Natural killer cell (primary cell): Measurements from ENCODE around the gene PTDSS2. TPM values are rescaled to one million over a fixed set of nuclear protein-coding genes. Genes with fewer than 3 reads are reported as not detected.

Experiments
- ATAC-seq, 3 donors: fragments of 150-1000 bp in 2 of 3; fragments of 200-7000 bp in 1 of 3; cut with Tn5 transposase; 1 replicate in 1 of 3; 2 replicates in 2 of 3; pipeline ENCODE4 v1.10.0; 2021; ENCODE audit warnings: mild to moderate bottlenecking in 2 of 3, moderate library complexity in 2 of 3
- DNase-seq, 2 donors: peaks; one replicate each; pipeline versions ENCODE4 v3.0.0 to v3.0.0-alpha.2; 2013 to 2021; ENCODE audit warnings: mixed read lengths in 1 of 2
- H3K27ac ChIP-seq: one replicate; pipeline ENCODE4 v1.5.1; 2013; ENCODE audit warnings: mild to moderate bottlenecking, low read length
- H3K27me3 ChIP-seq: one replicate; pipeline ENCODE4 v1.6.1; 2013; ENCODE audit warnings: low read length; ENCODE audit not compliant: control insufficient read depth, insufficient read depth
- H3K36me3 ChIP-seq: one replicate; pipeline ENCODE4 v1.6.1; 2013; ENCODE audit warnings: low read length; ENCODE audit not compliant: control insufficient read depth, insufficient read depth
- H3K4me1 ChIP-seq: one replicate; pipeline ENCODE4 v1.6.1; 2013; ENCODE audit warnings: low read length; ENCODE audit not compliant: control insufficient read depth, insufficient read depth
- H3K4me3 ChIP-seq: one replicate; pipeline ENCODE4 v1.5.1; 2013; ENCODE audit warnings: low read length
- H3K9me3 ChIP-seq: one replicate; pipeline ENCODE4 v1.6.1; 2013; ENCODE audit warnings: low read length; ENCODE audit not compliant: control insufficient read depth, insufficient read depth
- H3K27ac Mint-ChIP-seq, 2 donors: one replicate each; pipeline ENCODE4 v1.8.0; 2022; ENCODE audit warnings: mild to moderate bottlenecking in 2 of 2, mixed read lengths in 2 of 2, moderate library complexity in 1 of 2
- H3K27me3 Mint-ChIP-seq, 2 donors: one replicate each; pipeline ENCODE4 v1.8.0; 2022; ENCODE audit warnings: low read depth in 2 of 2, mixed read lengths in 2 of 2
- H3K36me3 Mint-ChIP-seq: one replicate; pipeline ENCODE4 v1.8.0; 2022; ENCODE audit warnings: mixed read lengths
- H3K4me1 Mint-ChIP-seq, 2 donors: one replicate each; pipeline ENCODE4 v1.8.0; 2022; ENCODE audit warnings: mixed read lengths in 2 of 2
- H3K4me3 Mint-ChIP-seq: one replicate; pipeline ENCODE4 v1.8.0; 2022; ENCODE audit warnings: mild to moderate bottlenecking, moderate library complexity, mixed read lengths
- H3K9me3 Mint-ChIP-seq, 2 donors: one replicate each; pipeline ENCODE4 v1.8.0; 2022; ENCODE audit warnings: mixed read lengths in 2 of 2
- WGBS: methylation state at CpG from one replicate; pipeline ENCODE4 v1.1.7; 2013; ENCODE audit warnings: missing lambda C conversion rate; ENCODE audit not compliant: insufficient coverage; 5-methylcytosine and 5-hydroxymethylcytosine counted together
- intact Hi-C: fragments of 100-400 bp; cut with micrococcal nuclease; formaldehyde crosslinking; loops from one replicate; pipeline ENCODE4 v1.14.2; 2022
- total RNA-seq, 4 donors: library from RNA; stranded (reverse); fragments of 120-200 nt in 1 of 4; gene quantifications; one replicate each; pipeline versions ENCODE4 v1.2.3 to v1.2.4, GENCODE V29; 2013 to 2022
- TF ChIP-seq, protein P1 (sequence below): fragments of 200-600 bp; IDR thresholded peaks from one replicate; pipeline ENCODE4 v1.8.0; 2022; ENCODE audit warnings: antibody characterized with exemption

The PTDSS2 gene
- total RNA-seq, 3 donors from 2014 or later (not counting 1 experiment from before 2014, with no cell fraction given), result 21.5 to 25.1 (median 23.4) TPM

DNA sequence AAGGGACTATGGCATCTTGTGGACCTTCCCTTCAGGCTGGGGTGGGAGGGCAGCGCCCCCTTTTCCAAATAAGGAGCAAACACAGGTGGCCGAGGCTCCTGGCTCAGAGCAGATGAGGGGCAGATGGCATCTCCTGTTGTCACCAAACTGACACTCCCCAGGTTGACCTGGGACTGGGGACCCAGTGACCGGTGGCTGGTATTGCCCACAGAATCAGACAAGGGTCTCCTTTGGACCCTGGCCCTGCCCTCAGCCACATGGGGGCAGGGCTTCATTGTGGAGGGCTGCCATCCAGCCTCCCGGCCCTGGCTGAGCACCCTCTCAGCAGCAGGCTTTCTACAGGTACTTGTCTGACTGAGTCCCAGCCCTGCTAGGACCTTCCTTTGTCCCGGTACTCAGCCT lies 34.4 kb upstream of the PTDSS2 start:
- ATAC-seq, result no peak
- H3K27me3 ChIP-seq, result no peaks in the 10 kb centered on the region
- Mint-ChIP-seq H3K36me3 (no peaks in the 10 kb centered on the region), H3K27me3 (no peaks in the 10 kb centered on the region), H3K4me1 (peaks cover 17 to 49% of the 10 kb centered on the region in 2 donors), H3K27ac (peak overlapping the region; percentile 82 to 84), H3K9me3 (no peaks in the 10 kb centered on the region), H3K4me3 (peak overlapping the region; percentile 96)
- TF ChIP-seq, protein P1, sequence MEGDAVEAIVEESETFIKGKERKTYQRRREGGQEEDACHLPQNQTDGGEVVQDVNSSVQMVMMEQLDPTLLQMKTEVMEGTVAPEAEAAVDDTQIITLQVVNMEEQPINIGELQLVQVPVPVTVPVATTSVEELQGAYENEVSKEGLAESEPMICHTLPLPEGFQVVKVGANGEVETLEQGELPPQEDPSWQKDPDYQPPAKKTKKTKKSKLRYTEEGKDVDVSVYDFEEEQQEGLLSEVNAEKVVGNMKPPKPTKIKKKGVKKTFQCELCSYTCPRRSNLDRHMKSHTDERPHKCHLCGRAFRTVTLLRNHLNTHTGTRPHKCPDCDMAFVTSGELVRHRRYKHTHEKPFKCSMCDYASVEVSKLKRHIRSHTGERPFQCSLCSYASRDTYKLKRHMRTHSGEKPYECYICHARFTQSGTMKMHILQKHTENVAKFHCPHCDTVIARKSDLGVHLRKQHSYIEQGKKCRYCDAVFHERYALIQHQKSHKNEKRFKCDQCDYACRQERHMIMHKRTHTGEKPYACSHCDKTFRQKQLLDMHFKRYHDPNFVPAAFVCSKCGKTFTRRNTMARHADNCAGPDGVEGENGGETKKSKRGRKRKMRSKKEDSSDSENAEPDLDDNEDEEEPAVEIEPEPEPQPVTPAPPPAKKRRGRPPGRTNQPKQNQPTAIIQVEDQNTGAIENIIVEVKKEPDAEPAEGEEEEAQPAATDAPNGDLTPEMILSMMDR, result no peak
- peak; percentile 23 to 48 for DNase-seq
- H3K9me3 ChIP-seq, result no peaks in the 10 kb centered on the region
- intact Hi-C loops, result loop anchor here (2.0 to 5.0 kb wide), 3 partner anchors 35 to 208 kb away; partner anchors contain the start of genes BET1L, PTDSS2 and RIC8A
- 19% methylated on average over 5 of the region's 5 CpGs for WGBS
- peaks cover 46% of the 10 kb centered on the region for H3K4me1 ChIP-seq
- peak overlapping the region; percentile 81 for H3K27ac ChIP-seq
- no peaks in the 10 kb centered on the region for H3K36me3 ChIP-seq
- H3K4me3 ChIP-seq, result peak overlapping the region; percentile 70

- Mint-ChIP-seq H3K4me3 (peak overlapping the region; percentile 96), H3K36me3 (no peaks in the 10 kb centered on the region), H3K9me3 (no peaks in the 10 kb centered on the region), H3K27ac (peak overlapping the region; percentile 82 to 84), H3K4me1 (peaks cover 17 to 49% of the 10 kb centered on the region in 2 donors), H3K27me3 (no peaks in the 10 kb centered on the region)
- ATAC-seq (peak; percentile 0 to 17 (median 14)), DNase-seq (peak; percentile 19 to 49)
- H3K9me3 ChIP-seq, result no peaks in the 10 kb centered on the region
- peaks cover 46% of the 10 kb centered on the region for H3K4me1 ChIP-seq
- TF ChIP-seq, protein P1, result no peak
- H3K36me3 ChIP-seq, result no peaks in the 10 kb centered on the region
- no peaks in the 10 kb centered on the region for H3K27me3 ChIP-seq
- peak overlapping the region; percentile 81 for H3K27ac ChIP-seq
- 3% methylated on average over 45 of the region's 45 CpGs for WGBS
- intact Hi-C loops, result loop anchor here (5.0 kb wide), 2 partner anchors 149 to 209 kb away; partner anchors contain the start of genes BET1L and RIC8A
- peak overlapping the region; percentile 70 for H3K4me3 ChIP-seq
Observed at GRCh38 chr11:416051-416756, 33.9 kb upstream of the PTDSS2 start.

GRCh38 chr11:416757-417621 lies 33.1 kb upstream of the PTDSS2 start:
- Mint-ChIP-seq H3K4me3 (peak overlapping the region; percentile 96), H3K27ac (peak overlapping the region in 1 of 2 donors; percentile 84), H3K9me3 (no peaks in the 10 kb centered on the region), H3K36me3 (no peaks in the 10 kb centered on the region), H3K4me1 (peaks cover 17 to 49% of the 10 kb centered on the region in 2 donors), H3K27me3 (no peaks in the 10 kb centered on the region)
- DNase-seq (peak; percentile 57 to 65), ATAC-seq (peak; percentile 47 to 66 (median 56))
- H3K27me3 ChIP-seq, result no peaks in the 10 kb centered on the region
- H3K4me3 ChIP-seq, result peak overlapping the region; percentile 70
- peak overlapping the region; percentile 81 for H3K27ac ChIP-seq
- H3K36me3 ChIP-seq, result no peaks in the 10 kb centered on the region
- no peaks in the 10 kb centered on the region for H3K9me3 ChIP-seq
- TF ChIP-seq, protein P1, result no peak
- intact Hi-C loops, result loop anchor here (5.0 kb wide), 2 partner anchors 150 to 210 kb away; partner anchors contain the start of genes BET1L and RIC8A
- H3K4me1 ChIP-seq, result peaks cover 44% of the 10 kb centered on the region
- WGBS, result 1% methylated on average over 97 of the region's 97 CpGs
